ENCODE data around the gene UBE2M.
A peak's percentile ranks its signal among the peaks of the same experiment; 100 is the strongest.

The UBE2M gene

GRCh38 chr19:58554494-58555368 is 3.7 kb downstream of the UBE2M start, which contains the start of gene CHMP2A:
CHMP2A (minus strand) TSS chr19:58555105; CDS start chr19:58554212, 893 bp downstream.
- Mint-ChIP-seq H3K36me3 (ENCODE audit: low read depth) (peaks cover 98% of the 10 kb centered on the region), H3K4me3 (peak within 1 kb of the TSS; percentile 94), H3K27me3 (no peaks in the 10 kb centered on the region), H3K4me1 (ENCODE audit: low read depth) (peaks cover 70% of the 10 kb centered on the region), H3K9me3 (no peaks in the 10 kb centered on the region), H3K27ac (peak within 1 kb of the TSS; percentile 99)
- intact Hi-C loops (cut with micrococcal nuclease), result loop anchor here (1.0 kb wide), 1 partner anchor 19 kb away; the partner anchor contains the start of gene MZF1

- Mint-ChIP-seq H3K27me3 (no peaks in the 10 kb centered on the region), H3K4me3 (peak overlapping the region; percentile 94), H3K4me1 (ENCODE audit: low read depth) (peaks cover 66% of the 10 kb centered on the region), H3K9me3 (no peaks in the 10 kb centered on the region), H3K27ac (peak overlapping the region; percentile 99), H3K36me3 (ENCODE audit: low read depth) (peaks cover 100% of the 10 kb centered on the region)
- intact Hi-C loops (cut with micrococcal nuclease), result no loop called here
These were observed 4.5 kb downstream of the UBE2M start for GRCh38 chr19:58553799-58554493.

GRCh38 chr19:58552655-58553054 is 5.8 kb downstream of the UBE2M start:
- Mint-ChIP-seq H3K27me3 (no peaks in the 10 kb centered on the region), H3K9me3 (no peaks in the 10 kb centered on the region), H3K4me1 (ENCODE audit: low read depth) (peaks cover 70% of the 10 kb centered on the region), H3K27ac (peak overlapping the region; percentile 99), H3K36me3 (ENCODE audit: low read depth) (peaks cover 100% of the 10 kb centered on the region), H3K4me3 (no peak overlapping the region)
- intact Hi-C loops (cut with micrococcal nuclease), result no loop called here

GRCh38 chr19:58551577-58552471 is 6.6 kb downstream of the UBE2M start:
- intact Hi-C loops (cut with micrococcal nuclease), result no loop called here
- Mint-ChIP-seq H3K36me3 (ENCODE audit: low read depth) (peaks cover 98% of the 10 kb centered on the region), H3K4me1 (ENCODE audit: low read depth) (peaks cover 70% of the 10 kb centered on the region), H3K27ac (no peak overlapping the region), H3K27me3 (no peaks in the 10 kb centered on the region), H3K9me3 (no peaks in the 10 kb centered on the region), H3K4me3 (no peak overlapping the region)

- Mint-ChIP-seq H3K4me1 (ENCODE audit: low read depth) (peaks cover 70% of the 10 kb centered on the region), H3K27me3 (no peaks in the 10 kb centered on the region), H3K9me3 (no peaks in the 10 kb centered on the region), H3K36me3 (ENCODE audit: low read depth) (peaks cover 98% of the 10 kb centered on the region), H3K27ac (no peak overlapping the region), H3K4me3 (no peak overlapping the region)
- intact Hi-C loops (cut with micrococcal nuclease), result no loop called here
These were observed 7.3 kb downstream of the UBE2M start for GRCh38 chr19:58551123-58551497.

GRCh38 chr19:58550362-58551122 is 7.9 kb downstream of the UBE2M start:
- Mint-ChIP-seq H3K4me3 (no peak overlapping the region), H3K27me3 (no peaks in the 10 kb centered on the region), H3K36me3 (ENCODE audit: low read depth) (peaks cover 98% of the 10 kb centered on the region), H3K9me3 (no peaks in the 10 kb centered on the region), H3K4me1 (ENCODE audit: low read depth) (peaks cover 70% of the 10 kb centered on the region), H3K27ac (no peak overlapping the region)
- intact Hi-C loops (cut with micrococcal nuclease), result no loop called here

- H3K27me3 Mint-ChIP-seq, result no peaks in the 10 kb centered on the region
- peaks cover 67% of the 10 kb centered on the region for H3K4me1 Mint-ChIP-seq (ENCODE audit: low read depth)
- H3K9me3 Mint-ChIP-seq, result no peaks in the 10 kb centered on the region
- no peak overlapping the region for H3K27ac Mint-ChIP-seq
- intact Hi-C loops (cut with micrococcal nuclease), result no loop called here
- H3K36me3 Mint-ChIP-seq (ENCODE audit: low read depth), result peaks cover 98% of the 10 kb centered on the region
- H3K4me3 Mint-ChIP-seq, result no peak overlapping the region
These were observed 8.6 kb downstream of the UBE2M start for GRCh38 chr19:58549664-58550361.

- peaks cover 61% of the 10 kb centered on the region for H3K4me1 Mint-ChIP-seq (ENCODE audit: low read depth)
- no peak overlapping the region for H3K4me3 Mint-ChIP-seq
- intact Hi-C loops (cut with micrococcal nuclease), result no loop called here
- peaks cover 97% of the 10 kb centered on the region for H3K36me3 Mint-ChIP-seq (ENCODE audit: low read depth)
- H3K27ac Mint-ChIP-seq, result no peak overlapping the region
- no peaks in the 10 kb centered on the region for H3K9me3 Mint-ChIP-seq
- H3K27me3 Mint-ChIP-seq, result no peaks in the 10 kb centered on the region
These were observed 9.3 kb downstream of the UBE2M start for GRCh38 chr19:58548859-58549663.

GRCh38 chr19:58547323-58548312 is 10.8 kb downstream of the UBE2M start:
- H3K27ac Mint-ChIP-seq, result no peak overlapping the region
- intact Hi-C loops (cut with micrococcal nuclease), result no loop called here

GRCh38 chr19:58546019-58546530 is 12.3 kb downstream of the UBE2M start:
- Mint-ChIP-seq H3K4me3 (peak overlapping the region; percentile 88), H3K9me3 (no peaks in the 10 kb centered on the region), H3K27ac (peak overlapping the region; percentile 95), H3K4me1 (ENCODE audit: low read depth) (peaks cover 46% of the 10 kb centered on the region), H3K27me3 (no peaks in the 10 kb centered on the region), H3K36me3 (ENCODE audit: low read depth) (peaks cover 68% of the 10 kb centered on the region)
- intact Hi-C loops (cut with micrococcal nuclease), result no loop called here

More at GRCh38 chr19:58547323-58548312, 10.8 kb downstream of the UBE2M start:
- Mint-ChIP-seq H3K27me3 (no peaks in the 10 kb centered on the region), H3K4me1 (ENCODE audit: low read depth) (peaks cover 53% of the 10 kb centered on the region), H3K36me3 (ENCODE audit: low read depth) (peaks cover 83% of the 10 kb centered on the region), H3K9me3 (no peaks in the 10 kb centered on the region), H3K4me3 (no peak overlapping the region)

Measured in dendritic cell treated with granulocyte-macrophage colony-stimulating factor and Interleukin-4, amounts not matched to agents 40 ng/mL and 50 ng/mL, for 4 days (primary cell).